HepG2 (cell line): ENCODE results near the gene WDR20. TPM values are rescaled to one million over a fixed set of nuclear protein-coding genes. Genes with fewer than 3 reads are reported as not detected.

ENCODE experiments used
- ATAC-seq: fragments of 200-7000 bp; cut with Tn5 transposase; 3 replicates; pipeline ENCODE4 v1.9.1; 2020; ENCODE audit warnings: mild to moderate bottlenecking, moderate library complexity
- BruUV-seq: library from RNA; stranded (reverse); fragments of 400-500 nt; replicated peaks from 2 replicates; lab custom pipeline; 2021; lab: Mats Ljungman, UMichigan
- CTCF ChIA-PET: fragments of 300-600 bp; formaldehyde crosslinking; extraction: SDS; loops from one replicate; lab custom pipeline; 2021; ENCODE audit warnings: low total read pairs, inconsistent platforms, low intra/inter-chr PET ratio; lab: Yijun Ruan, JAX
- POLR2A ChIA-PET: fragments of 350-600 bp; sonication (Branson Sonifier 250); formaldehyde crosslinking; loops from one replicate; lab custom pipeline; 2020; ENCODE audit warnings: antibody characterized with exemption, inconsistent platforms; lab: Yijun Ruan, JAX
- DNase-seq: peaks from one replicate; pipeline ENCODE4 v3.0.0-alpha.2; 2015; ENCODE audit warnings: low spot score
- FAIRE-seq: peaks from 3 replicates; lab custom pipeline; 2011; peaks lifted over from hg19 to GRCh38; lab: Jason Lieb, UNC
- H2AFZ ChIP-seq: one replicate; pipeline ENCODE4 v1.6.1; 2011; ENCODE audit warnings: low read length, inconsistent platforms
- H3K27ac ChIP-seq: fragments of 300-600 bp; 3 replicates; pipeline ENCODE4 v1.8.0; 2011; ENCODE audit warnings: mixed run types, mild to moderate bottlenecking, mixed read lengths, low read length, inconsistent platforms; ENCODE audit not compliant: insufficient read depth; ENCODE audit errors: extremely low read length
- H3K27me3 ChIP-seq, 2 experiments: fragments of 200-600 bp in 1 of 2; 2 replicates in 1 of 2; 3 replicates in 1 of 2; pipeline versions ENCODE4 v1.6.0 to v1.8.0; 2011; ENCODE audit warnings: low read length in 2 of 2, mild to moderate bottlenecking in 2 of 2, moderate library complexity in 2 of 2, inconsistent platforms in 1 of 2; ENCODE audit not compliant: insufficient read depth in 2 of 2, control insufficient read depth in 1 of 2
- H3K36me3 ChIP-seq, 2 experiments: fragments of 200-600 bp in 1 of 2; replicated peaks in 1 of 2; 2 replicates in 1 of 2; 3 replicates in 1 of 2; pipeline versions ENCODE4 v1.5.1 to v1.8.0; 2011; ENCODE audit warnings: low read length in 2 of 2, inconsistent platforms in 1 of 2; ENCODE audit not compliant: insufficient read depth in 2 of 2, control insufficient read depth in 1 of 2
- H3K4me1 ChIP-seq: 2 replicates; pipeline ENCODE4 v1.5.1; 2012; ENCODE audit warnings: low read length, inconsistent platforms; ENCODE audit not compliant: insufficient read depth
- H3K4me2 ChIP-seq: 2 replicates; pipeline ENCODE4 v1.6.0; 2011; ENCODE audit warnings: low read depth, low read length, inconsistent platforms
- H3K4me3 ChIP-seq, 3 experiments: fragments of 200-600 bp in 1 of 3; sonication (generic), shearing (Covaris generic) in 1 of 3; replicated peaks in 1 of 3; 2 replicates each; pipeline ENCODE4 v1.5.1; 2011 to 2016; ENCODE audit warnings: low read length in 3 of 3, inconsistent platforms in 2 of 3, low read depth in 2 of 3, mild to moderate bottlenecking in 2 of 3, control low read depth in 1 of 3, mixed read lengths in 1 of 3; ENCODE audit not compliant: insufficient read depth in 1 of 3
- H3K79me2 ChIP-seq: one replicate; pipeline ENCODE4 v1.6.1; 2011; ENCODE audit warnings: low read length, inconsistent platforms; ENCODE audit not compliant: insufficient read depth
- H3K9ac ChIP-seq: 2 replicates; pipeline ENCODE4 v1.6.0; 2011; ENCODE audit warnings: mild to moderate bottlenecking, low read depth, low read length, inconsistent platforms; ENCODE audit not compliant: insufficient read depth
- H3K9me3 ChIP-seq: 2 replicates; pipeline ENCODE4 v1.5.1; 2012; ENCODE audit warnings: mild to moderate bottlenecking, low read length
- H4K20me1 ChIP-seq: 2 replicates; pipeline ENCODE4 v1.6.0; 2011; ENCODE audit warnings: inconsistent platforms, mild to moderate bottlenecking, low read length, moderate library complexity; ENCODE audit not compliant: insufficient read depth
- AHR ChIP-seq: IDR thresholded peaks from 2 replicates; pipeline ENCODE4 v1.6.1; 2018; ENCODE audit warnings: missing genetic modification reagents, missing compliant biosample characterization
- ATF6 ChIP-seq: sonication (generic); formaldehyde crosslinking; conservative IDR thresholded peaks from 2 replicates; pipeline ENCODE4 v1.4.0; 2020; ENCODE audit warnings: missing genetic modification reagents
- BCLAF1 ChIP-seq: fragments of 450-650 bp; IDR thresholded peaks from 2 replicates; pipeline ENCODE4 v1.6.1; 2017; ENCODE audit warnings: mild to moderate bottlenecking
- NFE2 ChIP-seq: sonication (generic); formaldehyde crosslinking; IDR thresholded peaks from 2 replicates; pipeline ENCODE4 v1.4.0; 2020; ENCODE audit warnings: missing genetic modification reagents
- SMAD3 ChIP-seq: sonication (generic); formaldehyde crosslinking; IDR thresholded peaks from 2 replicates; pipeline ENCODE4 v1.4.0; 2020; ENCODE audit warnings: missing genetic modification reagents
- TP53 ChIP-seq: sonication (generic); formaldehyde crosslinking; conservative IDR thresholded peaks from 2 replicates; pipeline ENCODE4 v1.4.0; 2020; ENCODE audit warnings: missing genetic modification reagents
- ZBTB26 ChIP-seq: IDR thresholded peaks from 2 replicates; pipeline ENCODE4 v1.6.1; 2016; ENCODE audit warnings: missing compliant biosample characterization, missing genetic modification reagents, borderline replicate concordance
- ZMAT5 ChIP-seq: sonication (generic); formaldehyde crosslinking; IDR thresholded peaks from 2 replicates; pipeline ENCODE4 v1.5.0; 2020; ENCODE audit warnings: mild to moderate bottlenecking, low read depth, missing genetic modification reagents, borderline replicate concordance
- ZNF256 ChIP-seq: sonication (generic); formaldehyde crosslinking; conservative IDR thresholded peaks from 2 replicates; pipeline ENCODE4 v1.4.0; 2020; ENCODE audit warnings: missing genetic modification reagents
- ZNF468 ChIP-seq: sonication (generic); formaldehyde crosslinking; IDR thresholded peaks from 2 replicates; pipeline ENCODE4 v1.8.0; 2022; ENCODE audit warnings: mild to moderate bottlenecking, moderate library complexity, missing genetic modification reagents
- ZNF780A ChIP-seq: sonication (generic); formaldehyde crosslinking; IDR thresholded peaks from 2 replicates; pipeline ENCODE4 v1.8.0; 2022; ENCODE audit warnings: mild to moderate bottlenecking, missing genetic modification reagents, moderate library complexity
- WGBS: methylation state at CpG from one replicate; pipeline ENCODE4 v1.1.6; 2017; ENCODE audit warnings: low lambda C conversion rate; 5-methylcytosine and 5-hydroxymethylcytosine counted together
- in situ Hi-C: cut with HindIII; loops from 2 replicates; pipeline ENCODE4 v1.10.0; 2017; ENCODE audit warnings: low pct_unique_long_range_greater_than_20kb; ENCODE audit not compliant: extremely low pct_ligation_motif_present
- intact Hi-C: fragments of 100-400 bp; cut with micrococcal nuclease; formaldehyde crosslinking; loops from one replicate; pipeline ENCODE4 v1.10.0; 2022; ENCODE audit not compliant: unreplicated experiment
- polyA plus RNA-seq, 8 experiments: library from polyadenylated mRNA; depleted of rRNA in 3 of 8; stranded (reverse) in 7 of 8; unstranded in 1 of 8; fragments of >200 nt; fragmentation: Illumina TruSeq in 4 of 8; extraction: Trizol in 4 of 8; gene quantifications; 2 replicates each; pipeline versions ENCODE4 v1.2.1 to v1.2.3, GENCODE V29; 2011 to 2016; ENCODE audit warnings: low read depth in 4 of 8, missing spikeins in 1 of 8, mixed read lengths in 1 of 8; ENCODE audit not compliant: insufficient read depth in 1 of 8
- total RNA-seq, 5 experiments: library from RNA; depleted of rRNA; stranded (reverse); fragments of >200 nt; fragmentation: Illumina TruSeq; extraction: Trizol; gene quantifications; 2 replicates each; pipeline ENCODE4 v1.2.3, GENCODE V29; 2016; ENCODE audit warnings: low read depth in 1 of 5

WDR20 gene
- total and polyA plus RNA-seq, 2 of the 13 experiments (the other 11 are each of a cell fraction or from before 2014, with no cell fraction given), result 10.4 to 23.2 TPM

- Histone ChIP-seq H3K27ac (no peak overlapping the region), H3K4me3 (no peak overlapping the region), H3K4me1 (no peaks in the 10 kb centered on the region), H2AFZ (no peak overlapping the region), H3K9ac (no peak overlapping the region), H4K20me1 (no peaks in the 10 kb centered on the region), H3K36me3 (no peaks in the 10 kb centered on the region), H3K4me2 (no peak overlapping the region), H3K9me3 (no peaks in the 10 kb centered on the region), H3K79me2 (no peaks in the 10 kb centered on the region), H3K27me3 (no peaks in the 10 kb centered on the region; a peak in 1 of 5 replicates)
- FAIRE-seq, result no peak
- in situ Hi-C loops, result no loop called here
- ChIA-PET POLR2A (no interaction called here), CTCF (no interaction called here)
- no peak for TF ChIP-seq ZMAT5 (CRISPR knock-in tag)
- no peak for TF ChIP-seq BCLAF1
- no peak for TF ChIP-seq ATF6 (CRISPR knock-in tag)
- TF ChIP-seq ZNF256 (CRISPR knock-in tag), result no peak
- no peak for TF ChIP-seq NFE2 (CRISPR knock-in tag)
- TF ChIP-seq SMAD3 (CRISPR knock-in tag), result no peak
- no peak for TF ChIP-seq ZBTB26
- TF ChIP-seq ZNF468 (CRISPR knock-in tag), result no peak
- TF ChIP-seq TP53 (CRISPR knock-in tag), result no peak
- no peak for TF ChIP-seq ZNF780A (CRISPR knock-in tag)
- no peak for TF ChIP-seq AHR (CRISPR knock-in tag)
- BruUV-seq, result no TSS peak
- intact Hi-C loops, result no loop called here
- no peak for DNase-seq
- peak; percentile 42 for ATAC-seq
- WGBS, result 62% methylated on average over 8 of the region's 13 CpGs
Observed at GRCh38 chr14:102116361-102117180, 23.1 kb upstream of the WDR20 start.
